Vagina (tissue), 2 donors: ENCODE measurements around the gene FCRL1.

ENCODE experiments used
- POLR2A ChIP-seq, 2 donors: fragments of 450-650 bp; IDR thresholded peaks; one replicate each; pipeline ENCODE4 v1.6.1; 2017; ENCODE audit warnings: antibody characterized with exemption in 2 of 2, mild to moderate bottlenecking in 2 of 2, moderate library complexity in 2 of 2
- TF ChIP-seq, protein P1 (sequence below), 3 experiments: fragments of 450-650 bp in 2 of 3; fragments of 200-600 bp in 1 of 3; sonication (generic) in 1 of 3; IDR thresholded peaks; one replicate each; pipeline ENCODE4 v1.5.1; 2017 to 2019; ENCODE audit warnings: antibody characterized with exemption in 3 of 3, mild to moderate bottlenecking in 2 of 3, moderate library complexity in 2 of 3

GRCh38 chr1:157803851-157804250 lies 16.1 kb downstream of the FCRL1 start:
- TF ChIP-seq, protein P1, sequence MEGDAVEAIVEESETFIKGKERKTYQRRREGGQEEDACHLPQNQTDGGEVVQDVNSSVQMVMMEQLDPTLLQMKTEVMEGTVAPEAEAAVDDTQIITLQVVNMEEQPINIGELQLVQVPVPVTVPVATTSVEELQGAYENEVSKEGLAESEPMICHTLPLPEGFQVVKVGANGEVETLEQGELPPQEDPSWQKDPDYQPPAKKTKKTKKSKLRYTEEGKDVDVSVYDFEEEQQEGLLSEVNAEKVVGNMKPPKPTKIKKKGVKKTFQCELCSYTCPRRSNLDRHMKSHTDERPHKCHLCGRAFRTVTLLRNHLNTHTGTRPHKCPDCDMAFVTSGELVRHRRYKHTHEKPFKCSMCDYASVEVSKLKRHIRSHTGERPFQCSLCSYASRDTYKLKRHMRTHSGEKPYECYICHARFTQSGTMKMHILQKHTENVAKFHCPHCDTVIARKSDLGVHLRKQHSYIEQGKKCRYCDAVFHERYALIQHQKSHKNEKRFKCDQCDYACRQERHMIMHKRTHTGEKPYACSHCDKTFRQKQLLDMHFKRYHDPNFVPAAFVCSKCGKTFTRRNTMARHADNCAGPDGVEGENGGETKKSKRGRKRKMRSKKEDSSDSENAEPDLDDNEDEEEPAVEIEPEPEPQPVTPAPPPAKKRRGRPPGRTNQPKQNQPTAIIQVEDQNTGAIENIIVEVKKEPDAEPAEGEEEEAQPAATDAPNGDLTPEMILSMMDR (IDR thresholded peaks at IDR 0.05): no peak
- no peak for TF ChIP-seq POLR2A (IDR thresholded peaks at IDR 0.05)
